ENCODE results near the gene MRAS. TPM values are rescaled to one million over a fixed set of nuclear protein-coding genes. Genes with fewer than 3 reads are reported as not detected.

The MRAS gene
- total and polyA plus RNA-seq, 2 of the 8 experiments (the other 6 are each of a cell fraction or from before 2014, with no cell fraction given), result 10.6 to 16.2 TPM

- no peak for TF ChIP-seq GTF2F1 (IDR thresholded peaks at IDR 0.05; ENCODE audit: borderline replicate concordance, low read depth, low read length)
- TF ChIP-seq SP1 (IDR thresholded peaks at IDR 0.05; ENCODE audit: low read depth, low read length), result no peak
- TF ChIP-seq KDM5A (IDR thresholded peaks at IDR 0.05; ENCODE audit: low read length), result no peak
- no peak for TF ChIP-seq TAF1 (IDR thresholded peaks at IDR 0.05; ENCODE audit: low read depth, low read length)
- TF ChIP-seq POU5F1 (IDR thresholded peaks at IDR 0.05; ENCODE audit: low read depth, low read length), result no peak
These were observed 14.9 kb downstream of the MRAS start (continued) for GRCh38 chr3:138363322-138363721.
